ENCODE data around the gene ZNF584.
"Not testable (repeated sequence)": the region's sequence is repeated elsewhere in the genome, so short reads cannot be mapped to it uniquely, and the experiment has no call there.

Gene ZNF584

DNA sequence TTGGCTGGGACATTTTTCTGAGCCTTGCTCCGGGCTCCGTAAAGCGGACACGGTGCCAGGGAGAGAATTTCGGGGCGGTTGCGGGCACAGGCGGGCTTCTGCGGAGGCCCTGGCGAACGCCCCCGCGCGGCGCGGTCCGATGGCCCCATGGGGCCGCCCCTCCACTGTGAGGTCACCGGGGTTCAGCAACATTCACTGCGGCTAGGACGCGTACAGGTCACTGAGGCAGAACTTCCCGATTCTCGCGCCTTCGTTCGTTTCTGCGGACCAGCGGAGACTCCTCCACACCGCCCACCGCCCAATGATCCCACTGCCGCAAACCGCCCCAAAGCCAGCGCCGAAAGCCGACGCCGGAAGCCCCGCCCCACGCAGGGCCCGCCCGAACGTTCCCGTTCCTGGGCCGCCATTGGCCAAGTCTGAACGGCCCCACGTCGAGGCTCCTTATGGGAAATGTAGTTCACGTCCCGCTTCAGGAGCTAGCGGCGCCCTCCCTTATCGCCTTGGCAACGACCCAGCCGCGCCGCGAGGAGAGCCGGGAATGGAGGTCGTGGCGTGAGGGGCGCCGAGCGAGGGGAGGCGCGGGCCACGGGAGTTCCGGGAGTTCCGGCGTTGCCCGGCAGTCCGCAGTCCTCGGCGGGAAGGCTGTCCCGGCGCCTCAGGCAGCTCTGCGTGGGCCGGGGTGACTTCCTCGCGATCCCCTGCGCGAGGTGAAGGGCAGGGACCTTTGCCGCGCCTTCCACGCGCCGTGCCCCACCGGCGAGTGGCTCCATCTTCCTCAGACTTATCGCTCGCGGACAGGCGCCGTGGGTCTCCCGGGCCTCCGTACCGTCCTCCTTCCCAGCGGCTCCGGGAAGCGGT is at the start of gene ZNF584:
Gene ZNF584, plus strand, starts transcription at position 498 of the 858 bp plus-strand sequence. CDS start 499 bp downstream, outside the sequence.
- peak; percentile 98 for DNase-seq

DNA sequence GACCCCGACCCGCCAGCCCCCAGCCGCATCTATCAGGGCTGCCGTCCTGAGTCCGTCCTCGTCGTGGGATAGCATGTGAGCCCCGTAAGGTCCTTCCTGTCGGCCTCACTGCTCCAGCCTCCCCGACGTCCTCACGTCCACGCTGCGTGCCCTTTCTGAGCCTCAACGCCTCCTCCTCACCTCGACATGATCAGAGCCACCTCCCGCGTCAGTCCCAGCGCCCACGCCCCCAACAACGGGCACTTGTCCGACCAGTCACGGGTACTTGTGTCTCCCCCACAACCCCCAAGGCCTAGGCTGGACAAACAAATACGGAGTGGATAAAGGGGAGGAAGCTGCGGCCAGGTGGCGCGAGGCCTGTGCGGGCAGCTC is 46.6 kb upstream of the ZNF584 start:
- peak; percentile 81 for DNase-seq

DNA sequence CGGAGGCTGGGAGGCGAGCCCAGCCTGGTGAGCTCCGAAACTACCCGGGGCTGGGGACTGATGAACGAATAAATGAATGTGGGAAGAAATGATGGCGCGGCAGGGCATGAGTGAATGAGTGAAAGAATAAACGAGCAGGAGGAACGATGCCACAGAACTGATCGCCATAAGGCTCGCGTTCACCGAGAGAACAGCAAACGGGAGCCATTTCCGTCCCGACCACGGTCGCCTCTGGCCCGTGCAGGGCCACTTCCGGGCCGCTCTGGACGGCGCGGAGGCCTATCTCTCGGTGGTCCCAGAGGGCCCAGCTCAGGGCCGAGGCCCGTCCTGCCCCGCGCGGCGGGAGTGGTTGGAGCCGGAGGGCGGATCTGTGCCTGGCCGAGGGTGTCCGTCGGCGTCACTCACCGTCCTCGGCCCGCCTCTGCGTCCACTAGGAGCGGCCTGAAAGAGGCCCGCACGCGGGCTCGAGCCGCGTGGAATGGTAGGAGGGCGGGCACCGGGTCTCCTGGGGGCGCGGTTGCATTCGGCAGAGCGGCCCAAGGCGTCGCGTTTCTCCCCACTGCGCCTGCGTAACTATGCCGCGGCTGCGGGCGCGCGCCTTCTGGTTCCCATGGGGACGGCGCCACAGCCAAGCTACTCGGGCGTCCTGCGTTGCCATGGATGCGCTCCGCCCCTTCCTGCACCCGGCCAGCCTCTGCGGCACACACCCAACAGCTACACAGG is 46.0 kb upstream of the ZNF584 start, which contains the start of gene ZNF497:
Gene ZNF497, minus strand, starts transcription at position 480 of the 723 bp plus-strand sequence. CDS start 5,116 bp downstream, outside the sequence.
- peak; percentile 98 for DNase-seq

DNA sequence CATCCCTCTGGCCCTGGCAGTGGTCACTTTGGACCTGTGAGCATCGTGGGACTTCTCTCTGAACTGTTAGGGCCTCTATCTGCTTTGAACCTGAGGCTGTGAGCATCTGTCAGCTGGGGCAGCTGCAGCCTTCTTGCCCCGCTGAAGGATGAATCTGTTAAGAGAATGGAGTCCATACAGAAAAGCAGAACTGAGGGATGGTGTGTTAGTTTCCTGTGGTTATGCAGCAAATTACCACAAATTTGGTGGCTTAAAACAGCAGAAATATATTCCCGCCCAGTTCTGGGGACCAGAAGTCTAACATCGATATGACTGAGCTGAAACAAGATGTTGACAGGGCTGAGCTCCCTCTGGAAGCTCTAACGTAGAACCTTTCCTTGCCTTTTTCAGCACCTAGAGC is 44.3 kb upstream of the ZNF584 start:
- no peak for DNase-seq

DNA sequence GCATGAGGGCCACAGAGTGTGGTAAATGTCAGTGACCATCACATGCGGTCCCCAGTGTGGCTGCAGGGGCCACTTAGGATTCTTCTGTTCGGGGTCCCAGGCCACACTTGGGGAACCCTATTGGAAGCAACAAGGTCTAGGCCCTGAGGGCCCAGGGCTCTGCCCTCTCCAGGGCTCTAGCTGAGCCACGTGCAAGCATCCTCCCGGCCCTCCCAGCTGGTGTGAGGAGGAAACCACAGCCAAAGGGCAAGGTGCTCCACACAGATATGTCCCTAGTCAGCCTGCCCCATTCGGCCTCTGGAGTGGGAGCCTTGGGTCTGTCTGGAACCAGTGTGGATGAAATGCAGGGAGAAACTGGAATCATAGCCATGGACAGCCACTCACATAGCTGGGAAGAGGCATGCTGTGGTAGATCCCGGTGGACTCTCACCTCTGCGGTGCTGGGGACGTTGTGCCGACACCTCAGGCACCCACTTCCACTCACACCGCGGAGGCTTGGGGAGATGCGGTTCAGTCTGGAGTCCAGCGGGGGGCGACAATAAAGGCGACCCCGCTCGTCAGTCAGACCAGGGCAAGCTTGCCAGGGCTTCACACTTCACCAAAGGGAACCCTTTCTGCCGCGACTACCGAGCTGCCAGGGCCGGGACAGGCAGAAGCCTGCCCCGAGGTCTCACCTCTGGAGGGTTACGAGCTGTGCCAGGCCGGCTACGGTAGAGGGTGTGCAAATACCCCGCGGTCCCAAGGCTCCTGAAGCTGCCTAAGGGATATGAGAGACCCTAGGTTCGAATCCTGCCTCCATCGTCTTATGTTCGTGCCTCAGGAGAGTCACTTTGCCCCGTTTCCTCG is 41.6 kb upstream of the ZNF584 start:
- no peak for DNase-seq

DNA sequence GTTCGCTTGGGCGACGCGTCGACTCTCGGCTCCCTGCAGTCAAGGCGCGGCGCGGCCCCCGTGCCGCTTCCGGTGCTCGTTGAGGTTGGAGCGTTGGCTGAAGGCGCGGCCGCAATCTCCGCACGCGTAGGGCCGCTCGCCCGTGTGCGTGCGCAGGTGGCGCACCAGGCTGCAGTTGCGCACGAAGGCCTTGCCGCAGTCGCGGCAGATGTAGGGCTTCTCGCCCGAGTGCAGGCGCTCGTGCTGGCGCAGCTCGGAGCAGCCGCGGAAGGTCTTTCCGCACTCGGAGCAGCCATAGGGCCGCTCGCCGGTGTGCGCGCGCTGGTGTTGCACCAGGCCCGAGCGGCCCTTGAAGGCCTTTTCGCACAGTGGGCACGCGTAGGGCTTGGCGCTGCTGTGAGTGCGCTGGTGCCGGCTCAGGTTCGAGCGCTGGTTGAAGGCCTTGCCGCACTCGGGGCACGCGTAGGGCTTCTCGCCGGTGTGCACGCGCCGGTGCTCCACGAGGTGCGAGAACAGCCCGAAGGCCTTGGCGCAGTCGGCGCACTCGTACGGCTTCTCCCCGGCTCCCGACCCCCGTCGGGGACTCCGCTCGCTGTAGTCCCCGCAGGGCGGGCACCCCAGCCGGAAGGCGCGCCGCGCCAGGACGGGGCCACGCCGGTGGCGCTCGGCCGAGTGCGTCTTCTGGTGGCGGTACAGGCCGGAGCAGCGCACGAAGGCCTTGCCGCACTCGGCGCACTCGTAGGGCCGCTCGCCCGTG is 40.6 kb upstream of the ZNF584 start:
- no peak for DNase-seq

DNA sequence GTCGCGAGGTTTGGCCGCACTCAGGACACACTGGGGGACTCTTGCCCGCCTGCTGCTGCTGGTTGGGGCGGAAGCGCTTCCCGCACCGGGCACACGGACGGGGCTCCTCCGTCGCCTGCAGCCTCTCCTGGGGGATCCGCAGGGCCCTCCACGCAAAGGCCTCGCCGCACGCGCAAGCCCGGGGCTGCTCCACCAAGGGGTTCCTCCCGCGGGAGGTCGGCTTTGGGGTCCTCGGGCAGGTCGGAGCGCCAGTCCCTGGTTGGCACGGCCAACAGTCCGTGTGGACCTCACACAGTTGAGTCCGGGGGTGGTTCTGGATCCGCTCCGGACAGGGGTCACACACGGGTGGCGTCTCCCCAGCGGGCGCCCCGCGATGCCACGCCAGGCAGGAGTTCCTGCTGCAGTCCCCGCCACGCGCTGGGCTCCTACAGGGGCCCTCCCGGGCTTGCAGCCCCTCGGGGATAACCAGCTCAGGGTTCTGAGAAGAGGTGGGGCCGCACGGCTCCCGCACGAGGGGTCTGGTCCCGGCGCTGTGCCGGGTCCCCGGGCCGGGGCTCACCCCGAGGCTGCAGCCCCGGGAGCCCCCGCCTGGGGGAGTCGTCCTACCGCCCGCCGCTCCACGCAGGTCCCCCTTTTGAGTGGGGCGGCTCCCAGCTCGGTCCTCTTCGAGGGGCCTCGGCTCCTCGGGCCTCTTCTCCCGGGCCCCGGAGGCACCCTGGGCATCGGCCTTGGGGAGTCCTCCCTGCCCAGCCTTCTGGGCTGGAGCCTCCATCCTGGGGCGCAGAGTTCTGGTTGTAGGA is 39.7 kb upstream of the ZNF584 start:
- DNase-seq, result no peak

DNA sequence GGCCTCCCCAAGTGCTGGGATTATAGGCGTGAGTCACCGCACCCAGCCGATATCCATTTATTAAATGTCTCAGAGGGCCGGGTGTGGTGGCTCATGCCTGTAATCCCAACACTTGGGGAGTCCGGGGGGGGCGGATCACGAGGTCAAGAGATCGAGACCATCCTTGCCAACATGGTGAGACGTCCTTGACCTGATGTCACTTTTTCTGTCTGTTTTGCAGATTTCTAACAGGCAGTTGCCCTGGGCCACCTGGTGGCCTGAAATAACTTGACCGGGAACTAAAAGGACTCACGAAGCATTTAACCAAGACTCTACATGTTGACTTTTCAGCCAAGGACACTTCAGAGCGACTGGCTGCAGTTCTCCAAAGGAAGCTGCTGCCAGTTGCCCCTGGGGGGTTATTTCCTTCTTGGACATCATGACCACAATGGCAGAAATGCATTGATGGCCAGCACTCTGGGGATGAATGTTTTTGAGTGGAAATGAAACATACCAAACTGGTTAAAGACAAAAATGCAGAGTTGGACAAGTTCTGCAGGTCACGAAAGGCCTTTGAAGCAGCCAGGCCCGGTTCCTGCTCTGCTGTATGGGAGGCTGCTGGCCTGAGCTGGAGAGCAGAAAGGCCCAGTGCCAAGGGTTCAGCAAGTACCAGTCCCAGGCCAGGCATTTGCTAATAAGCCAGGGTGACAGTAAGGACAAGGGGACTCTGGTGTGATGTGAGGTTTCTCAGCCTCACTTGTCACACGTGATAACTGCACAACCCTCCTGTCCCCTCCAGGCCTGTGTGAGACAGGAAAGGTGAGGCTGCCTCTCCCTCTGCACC is 35.9 kb upstream of the ZNF584 start:
- no peak for DNase-seq

DNA sequence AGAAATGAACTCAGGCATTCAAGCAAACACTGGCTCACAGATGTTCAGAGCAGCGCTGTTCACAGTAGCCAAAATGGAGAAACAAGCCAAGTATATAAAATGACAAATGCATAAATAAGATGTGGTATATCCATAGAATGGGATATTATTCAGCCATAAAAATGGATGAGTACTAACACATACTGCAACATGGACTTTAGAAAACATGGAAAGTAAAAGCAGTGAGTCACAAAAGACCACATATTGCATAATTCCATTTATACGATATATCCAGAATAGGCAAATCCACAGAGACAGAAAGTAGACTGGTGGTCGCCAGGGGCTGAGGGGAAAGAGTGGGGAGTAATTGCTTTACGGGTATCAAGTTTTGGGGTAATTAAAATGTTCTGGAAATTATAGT is 34.2 kb upstream of the ZNF584 start:
- DNase-seq, result no peak

DNA sequence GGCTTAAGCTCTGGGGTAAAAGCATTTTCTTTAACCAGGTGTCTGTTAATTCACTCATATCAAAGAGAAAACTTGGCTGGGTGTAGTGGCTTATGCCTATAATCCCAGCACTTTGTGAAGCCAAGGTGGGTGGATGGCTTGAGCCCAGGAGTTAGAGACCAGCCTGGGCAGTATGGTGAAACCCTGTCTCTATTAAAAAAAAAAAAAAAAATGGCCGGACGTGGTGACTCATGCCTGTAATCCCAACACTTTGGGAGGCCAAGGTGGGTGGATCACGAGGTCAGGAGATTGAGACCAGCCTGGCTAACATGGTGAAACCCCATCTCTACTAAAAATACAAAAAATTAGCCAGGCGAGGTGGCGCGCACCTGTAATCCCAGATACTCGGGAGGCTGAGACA is 31.7 kb upstream of the ZNF584 start:
- DNase-seq, result not testable (repeated sequence)

DNA sequence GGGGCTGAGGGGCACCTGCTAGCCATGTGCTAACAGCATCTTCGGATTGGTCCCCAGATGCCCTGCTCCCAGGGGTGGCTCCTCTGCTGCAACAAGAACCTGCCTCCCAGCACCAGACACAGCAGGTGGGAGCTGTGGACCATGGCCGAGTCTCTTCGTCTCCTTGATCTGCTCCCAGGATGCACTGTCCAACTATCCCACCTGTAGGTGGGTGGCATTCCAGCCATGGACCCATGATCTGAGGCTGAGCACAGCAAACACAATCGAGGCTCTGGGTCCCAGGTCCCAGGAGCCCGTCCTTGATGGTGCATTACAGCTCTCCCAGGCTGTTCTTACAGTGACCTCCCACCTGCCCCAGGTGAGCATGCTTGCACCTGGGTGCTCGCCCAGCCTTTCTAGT is 29.2 kb upstream of the ZNF584 start:
- DNase-seq, result no peak

DNA sequence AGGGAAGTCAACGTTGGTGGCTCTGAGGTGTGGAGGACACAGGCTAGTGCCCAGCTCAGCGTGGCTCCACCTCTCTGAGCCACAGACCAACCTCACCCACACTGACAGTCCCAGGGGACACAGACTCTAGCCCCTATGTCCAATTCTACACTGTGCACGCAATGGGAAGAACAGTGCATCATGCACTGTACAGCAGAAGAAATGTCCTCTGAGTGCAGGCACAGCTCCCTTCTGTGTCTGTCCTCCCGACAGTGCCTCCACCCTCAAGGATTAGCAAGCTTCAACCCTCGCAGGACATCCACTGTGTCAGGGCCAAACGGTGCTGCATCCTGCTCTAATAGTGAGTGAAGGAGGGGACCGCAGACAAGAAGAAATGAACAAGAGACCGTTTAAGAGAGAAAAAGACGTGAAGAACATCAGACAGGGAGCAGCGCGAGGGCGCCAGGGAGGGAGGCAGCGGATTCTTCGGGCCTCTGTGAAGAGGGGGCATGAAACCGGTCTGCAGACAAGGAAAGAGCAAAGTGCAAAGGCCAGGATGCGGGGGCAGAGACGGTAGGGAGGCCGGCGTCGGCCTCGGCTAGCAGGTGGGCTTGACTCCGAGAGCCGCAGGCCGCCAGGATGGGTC is 28.3 kb upstream of the ZNF584 start:
- DNase-seq, result no peak

DNA sequence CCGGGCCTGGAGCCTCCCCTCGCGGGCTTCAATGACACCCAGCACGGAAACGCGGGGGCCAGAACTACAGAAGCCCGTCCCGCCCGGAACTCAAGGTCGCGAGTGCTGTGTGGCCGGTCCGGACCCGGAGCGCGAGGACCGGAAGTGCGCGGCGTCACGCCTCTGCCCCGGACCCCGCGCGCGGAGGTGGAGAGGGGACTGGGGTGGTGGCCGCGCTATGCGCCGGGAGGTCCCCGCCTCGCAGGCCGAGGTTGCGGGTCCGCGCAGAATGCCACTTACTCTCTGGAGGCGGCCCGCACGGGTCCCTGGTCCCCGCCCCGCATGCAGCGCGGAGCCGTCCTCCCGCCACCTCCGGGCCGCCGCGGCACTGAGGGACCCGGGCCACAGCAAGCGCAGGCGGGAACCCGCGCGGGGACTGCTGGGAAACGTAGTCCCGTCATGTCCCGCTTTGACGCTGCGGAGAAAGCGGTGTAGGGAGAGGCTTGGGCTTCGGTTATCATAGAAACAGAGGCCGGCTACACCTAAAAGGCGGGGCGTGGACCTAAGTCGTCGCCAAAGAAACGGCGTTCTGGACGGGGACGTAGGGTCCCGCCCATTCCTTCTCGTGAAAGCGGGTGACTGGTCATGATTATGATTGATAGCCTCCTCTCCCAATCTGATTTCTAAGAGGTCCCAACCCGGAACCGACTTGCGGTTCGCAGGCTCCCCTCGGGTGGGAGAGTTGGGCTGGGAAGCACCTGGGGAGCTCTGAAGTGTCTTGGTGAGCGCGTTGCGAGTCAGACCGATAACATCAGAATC is 27.6 kb upstream of the ZNF584 start, which contains the start of gene ZNF837:
Gene ZNF837, minus strand, starts transcription at position 369 of the 798 bp plus-strand sequence. CDS start 11,698 bp downstream, outside the sequence.
- peak; percentile 100 for DNase-seq

DNA sequence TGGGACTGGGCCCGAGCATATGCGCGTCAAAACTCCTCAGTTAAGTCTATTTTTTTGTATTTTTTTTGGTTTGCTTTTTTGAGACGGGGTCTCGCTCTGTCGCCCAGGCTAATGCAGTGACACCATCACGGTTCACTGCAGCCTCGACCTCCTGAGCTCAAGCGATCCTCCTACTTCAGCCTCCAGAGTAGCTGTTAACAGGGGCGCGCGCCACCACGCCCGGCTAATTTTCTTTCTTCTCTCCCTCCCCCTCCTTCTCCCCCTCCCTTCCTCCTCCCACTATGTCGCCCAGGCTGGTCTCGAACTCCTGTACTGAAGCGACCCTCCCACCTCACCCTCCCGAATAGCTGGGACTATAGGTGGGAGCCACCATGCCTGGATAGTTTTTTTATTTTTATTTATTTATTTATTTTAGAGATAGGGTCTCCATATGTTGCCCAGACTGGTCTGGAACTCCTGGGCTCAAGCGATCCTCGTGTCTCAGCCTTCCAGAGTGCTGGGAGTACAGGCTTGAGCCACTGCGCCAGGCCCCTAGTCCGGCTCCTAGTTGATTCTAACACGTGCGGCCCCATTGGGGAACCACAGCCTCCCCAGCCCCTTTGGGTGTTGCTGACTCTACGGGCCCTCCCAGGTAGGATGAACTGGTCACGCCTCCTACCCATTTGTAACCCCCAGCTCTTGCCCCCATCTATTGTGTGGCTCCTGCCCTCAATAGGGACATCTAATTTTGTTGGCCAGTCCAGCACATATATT is 26.8 kb upstream of the ZNF584 start:
- DNase-seq, result peak; percentile 53

DNA sequence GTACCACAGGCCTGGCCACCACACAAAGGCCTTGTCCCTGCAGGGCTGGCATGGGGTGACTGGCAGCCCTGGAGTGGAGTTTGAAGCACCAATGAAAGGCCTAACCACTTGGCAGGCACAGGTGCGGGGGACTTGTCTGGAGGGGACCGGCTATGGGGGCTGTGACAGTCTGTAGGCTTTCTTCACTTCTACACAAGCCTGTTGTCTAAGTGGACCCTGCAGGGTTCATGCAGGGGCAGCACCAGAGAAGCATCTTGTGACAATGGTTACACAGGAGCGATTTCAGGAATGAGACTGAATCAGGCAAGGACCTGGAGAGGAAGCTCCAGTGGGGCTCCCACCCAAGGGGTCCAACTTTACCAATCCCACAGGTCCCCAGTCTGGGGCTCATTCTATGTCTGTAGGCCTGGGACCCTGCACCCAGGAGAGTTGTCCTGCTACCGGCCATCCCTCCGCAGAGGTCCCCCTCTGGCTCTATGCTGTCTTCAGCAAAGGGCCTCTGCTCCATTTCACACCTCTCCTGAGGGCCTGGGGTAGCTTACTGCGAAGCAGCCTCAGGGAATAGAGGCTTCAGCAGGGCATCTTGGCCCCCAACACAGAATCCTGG is 25.3 kb upstream of the ZNF584 start:
- no peak for DNase-seq

DNA sequence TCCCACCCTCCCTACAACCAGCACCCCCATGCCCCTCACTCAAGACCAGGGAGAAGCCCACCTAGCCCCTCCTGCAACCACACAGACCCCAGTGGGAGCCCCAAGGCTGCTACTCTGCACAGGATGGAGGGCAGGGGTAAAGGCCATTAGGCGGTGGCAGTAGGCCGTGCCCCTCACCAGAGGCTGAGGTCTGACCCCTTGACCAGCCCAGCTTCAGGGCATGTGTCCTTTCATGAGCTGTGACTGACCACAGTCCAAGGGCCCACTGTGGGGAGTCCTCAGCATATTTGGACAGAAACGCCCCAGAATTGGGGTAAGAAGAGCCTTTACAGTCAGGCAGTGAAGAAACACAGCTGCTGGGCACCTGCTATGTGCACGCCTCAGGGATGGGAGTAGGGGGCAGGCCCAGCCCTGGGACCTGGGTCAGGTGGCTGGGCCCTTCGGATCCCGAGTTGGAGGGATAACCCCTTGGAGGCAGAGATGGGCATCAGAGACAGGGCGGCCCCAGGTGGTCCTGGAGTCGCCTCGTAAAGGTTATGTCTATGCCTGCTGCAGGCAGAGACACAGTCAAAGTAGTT is 23.0 kb upstream of the ZNF584 start:
- no peak for DNase-seq

DNA sequence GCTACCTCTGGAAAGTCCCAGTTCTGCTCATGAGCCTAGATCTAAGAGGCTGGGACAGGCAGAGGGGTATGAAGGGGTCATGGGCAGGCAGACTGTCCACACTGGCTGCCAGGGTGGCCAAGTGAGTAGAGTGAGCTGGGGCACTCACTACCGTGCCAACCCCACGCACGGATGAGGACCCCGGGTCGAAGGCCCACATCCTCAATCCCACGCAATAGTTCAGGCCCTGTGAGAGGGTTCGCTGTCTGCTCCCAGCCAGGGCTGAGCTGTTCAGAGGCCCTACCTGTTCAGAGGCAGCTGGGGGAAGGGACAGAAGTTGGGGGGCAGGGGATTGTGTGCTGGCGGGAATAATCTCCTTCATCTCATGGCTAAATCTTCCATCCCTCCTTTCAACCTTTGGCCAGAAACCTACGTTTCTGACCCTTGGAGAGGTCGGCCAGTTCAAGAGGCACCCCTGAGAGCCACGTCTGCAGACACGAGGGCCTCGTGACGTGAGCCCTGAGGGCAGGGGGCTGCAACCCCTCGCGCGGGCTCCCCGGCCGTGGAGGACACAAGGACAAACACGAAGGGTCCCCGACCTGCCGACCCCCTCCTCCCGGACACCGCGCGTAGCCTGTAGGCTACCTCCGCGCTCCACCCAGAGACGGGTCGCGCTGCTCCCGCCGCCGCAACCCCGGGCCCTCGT is 22.4 kb upstream of the ZNF584 start:
- DNase-seq, result peak; percentile 51
